Prostate gland (tissue), 2 donors: ENCODE data around the gene RGS10.

Experiments
- POLR2A ChIP-seq: fragments of 450-650 bp; IDR thresholded peaks from one replicate; pipeline ENCODE4 v1.6.1; 2016; ENCODE audit warnings: antibody characterized with exemption, mild to moderate bottlenecking
- POLR2AphosphoS5 ChIP-seq: sonication (generic); formaldehyde crosslinking; IDR thresholded peaks from one replicate; pipeline ENCODE4 v1.6.1; 2017; ENCODE audit warnings: antibody characterized with exemption
- TF ChIP-seq, protein P1 (sequence below), 4 experiments: fragments of 200-600 bp in 2 of 4; fragments of 450-650 bp in 2 of 4; sonication (generic) in 2 of 4; IDR thresholded peaks; 1 replicate in 3 of 4; 2 replicates in 1 of 4; pipeline ENCODE4 v1.5.1; 2016 to 2019; ENCODE audit warnings: antibody characterized with exemption in 4 of 4, mild to moderate bottlenecking in 2 of 4, moderate library complexity in 2 of 4

DNA sequence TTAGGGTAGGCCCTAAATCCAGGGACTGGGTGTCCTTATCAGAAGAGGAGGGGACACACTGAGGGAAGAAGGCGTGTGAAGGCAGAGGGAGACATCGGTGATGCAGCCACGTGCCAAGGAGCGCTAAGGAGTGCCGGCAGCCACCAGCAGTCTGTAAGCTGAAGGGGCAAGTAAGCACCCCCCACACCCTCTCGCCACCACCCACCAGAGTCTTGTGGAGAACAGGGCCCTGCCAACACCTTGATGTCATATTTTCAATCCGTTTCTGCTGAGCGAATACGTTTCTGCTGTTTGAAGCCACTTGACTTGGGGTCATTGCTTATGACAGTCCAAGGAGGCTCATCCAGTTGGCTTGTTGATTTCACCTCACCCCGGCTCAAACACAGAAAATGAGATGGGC, 37.9 kb downstream of the RGS10 start:
- TF ChIP-seq POLR2A (no peak), POLR2AphosphoS5 (no peak)
- TF ChIP-seq, protein P1, sequence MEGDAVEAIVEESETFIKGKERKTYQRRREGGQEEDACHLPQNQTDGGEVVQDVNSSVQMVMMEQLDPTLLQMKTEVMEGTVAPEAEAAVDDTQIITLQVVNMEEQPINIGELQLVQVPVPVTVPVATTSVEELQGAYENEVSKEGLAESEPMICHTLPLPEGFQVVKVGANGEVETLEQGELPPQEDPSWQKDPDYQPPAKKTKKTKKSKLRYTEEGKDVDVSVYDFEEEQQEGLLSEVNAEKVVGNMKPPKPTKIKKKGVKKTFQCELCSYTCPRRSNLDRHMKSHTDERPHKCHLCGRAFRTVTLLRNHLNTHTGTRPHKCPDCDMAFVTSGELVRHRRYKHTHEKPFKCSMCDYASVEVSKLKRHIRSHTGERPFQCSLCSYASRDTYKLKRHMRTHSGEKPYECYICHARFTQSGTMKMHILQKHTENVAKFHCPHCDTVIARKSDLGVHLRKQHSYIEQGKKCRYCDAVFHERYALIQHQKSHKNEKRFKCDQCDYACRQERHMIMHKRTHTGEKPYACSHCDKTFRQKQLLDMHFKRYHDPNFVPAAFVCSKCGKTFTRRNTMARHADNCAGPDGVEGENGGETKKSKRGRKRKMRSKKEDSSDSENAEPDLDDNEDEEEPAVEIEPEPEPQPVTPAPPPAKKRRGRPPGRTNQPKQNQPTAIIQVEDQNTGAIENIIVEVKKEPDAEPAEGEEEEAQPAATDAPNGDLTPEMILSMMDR (IDR thresholded peaks at IDR 0.05): no peak
